Natural killer cell (primary cell): ENCODE results near the gene LZTFL1. TPM values are rescaled to one million over a fixed set of nuclear protein-coding genes. Genes with fewer than 3 reads are reported as not detected.

ENCODE experiments used
- ATAC-seq, 3 donors: fragments of 150-1000 bp in 2 of 3; fragments of 200-7000 bp in 1 of 3; cut with Tn5 transposase; 1 replicate in 1 of 3; 2 replicates in 2 of 3; pipeline ENCODE4 v1.10.0; 2021; ENCODE audit warnings: mild to moderate bottlenecking in 2 of 3, moderate library complexity in 2 of 3
- DNase-seq, 2 donors: peaks; one replicate each; pipeline versions ENCODE4 v3.0.0 to v3.0.0-alpha.2; 2013 to 2021; ENCODE audit warnings: mixed read lengths in 1 of 2
- H3K27ac ChIP-seq: one replicate; pipeline ENCODE4 v1.5.1; 2013; ENCODE audit warnings: mild to moderate bottlenecking, low read length
- H3K27me3 ChIP-seq: one replicate; pipeline ENCODE4 v1.6.1; 2013; ENCODE audit warnings: low read length; ENCODE audit not compliant: control insufficient read depth, insufficient read depth
- H3K36me3 ChIP-seq: one replicate; pipeline ENCODE4 v1.6.1; 2013; ENCODE audit warnings: low read length; ENCODE audit not compliant: control insufficient read depth, insufficient read depth
- H3K4me1 ChIP-seq: one replicate; pipeline ENCODE4 v1.6.1; 2013; ENCODE audit warnings: low read length; ENCODE audit not compliant: control insufficient read depth, insufficient read depth
- H3K4me3 ChIP-seq: one replicate; pipeline ENCODE4 v1.5.1; 2013; ENCODE audit warnings: low read length
- H3K9me3 ChIP-seq: one replicate; pipeline ENCODE4 v1.6.1; 2013; ENCODE audit warnings: low read length; ENCODE audit not compliant: control insufficient read depth, insufficient read depth
- H3K27ac Mint-ChIP-seq, 2 donors: one replicate each; pipeline ENCODE4 v1.8.0; 2022; ENCODE audit warnings: mild to moderate bottlenecking in 2 of 2, mixed read lengths in 2 of 2, moderate library complexity in 1 of 2
- H3K27me3 Mint-ChIP-seq, 2 donors: one replicate each; pipeline ENCODE4 v1.8.0; 2022; ENCODE audit warnings: low read depth in 2 of 2, mixed read lengths in 2 of 2
- H3K36me3 Mint-ChIP-seq: one replicate; pipeline ENCODE4 v1.8.0; 2022; ENCODE audit warnings: mixed read lengths
- H3K4me1 Mint-ChIP-seq, 2 donors: one replicate each; pipeline ENCODE4 v1.8.0; 2022; ENCODE audit warnings: mixed read lengths in 2 of 2
- H3K4me3 Mint-ChIP-seq: one replicate; pipeline ENCODE4 v1.8.0; 2022; ENCODE audit warnings: mild to moderate bottlenecking, moderate library complexity, mixed read lengths
- H3K9me3 Mint-ChIP-seq, 2 donors: one replicate each; pipeline ENCODE4 v1.8.0; 2022; ENCODE audit warnings: mixed read lengths in 2 of 2
- WGBS: methylation state at CpG from one replicate; pipeline ENCODE4 v1.1.7; 2013; ENCODE audit warnings: missing lambda C conversion rate; ENCODE audit not compliant: insufficient coverage; 5-methylcytosine and 5-hydroxymethylcytosine counted together
- intact Hi-C: fragments of 100-400 bp; cut with micrococcal nuclease; formaldehyde crosslinking; loops from one replicate; pipeline ENCODE4 v1.14.2; 2022
- total RNA-seq, 4 donors: library from RNA; stranded (reverse); fragments of 120-200 nt in 1 of 4; gene quantifications; one replicate each; pipeline versions ENCODE4 v1.2.3 to v1.2.4, GENCODE V29; 2013 to 2022
- TF ChIP-seq, protein P1 (sequence below): fragments of 200-600 bp; IDR thresholded peaks from one replicate; pipeline ENCODE4 v1.8.0; 2022; ENCODE audit warnings: antibody characterized with exemption

Gene LZTFL1, protein sequence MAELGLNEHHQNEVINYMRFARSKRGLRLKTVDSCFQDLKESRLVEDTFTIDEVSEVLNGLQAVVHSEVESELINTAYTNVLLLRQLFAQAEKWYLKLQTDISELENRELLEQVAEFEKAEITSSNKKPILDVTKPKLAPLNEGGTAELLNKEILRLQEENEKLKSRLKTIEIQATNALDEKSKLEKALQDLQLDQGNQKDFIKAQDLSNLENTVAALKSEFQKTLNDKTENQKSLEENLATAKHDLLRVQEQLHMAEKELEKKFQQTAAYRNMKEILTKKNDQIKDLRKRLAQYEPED
- 10 to 100 TPM; 16.4 to 19.8 (median 17.2) TPM for total RNA-seq
- 24.8 TPM for total RNA-seq (2013)

DNA sequence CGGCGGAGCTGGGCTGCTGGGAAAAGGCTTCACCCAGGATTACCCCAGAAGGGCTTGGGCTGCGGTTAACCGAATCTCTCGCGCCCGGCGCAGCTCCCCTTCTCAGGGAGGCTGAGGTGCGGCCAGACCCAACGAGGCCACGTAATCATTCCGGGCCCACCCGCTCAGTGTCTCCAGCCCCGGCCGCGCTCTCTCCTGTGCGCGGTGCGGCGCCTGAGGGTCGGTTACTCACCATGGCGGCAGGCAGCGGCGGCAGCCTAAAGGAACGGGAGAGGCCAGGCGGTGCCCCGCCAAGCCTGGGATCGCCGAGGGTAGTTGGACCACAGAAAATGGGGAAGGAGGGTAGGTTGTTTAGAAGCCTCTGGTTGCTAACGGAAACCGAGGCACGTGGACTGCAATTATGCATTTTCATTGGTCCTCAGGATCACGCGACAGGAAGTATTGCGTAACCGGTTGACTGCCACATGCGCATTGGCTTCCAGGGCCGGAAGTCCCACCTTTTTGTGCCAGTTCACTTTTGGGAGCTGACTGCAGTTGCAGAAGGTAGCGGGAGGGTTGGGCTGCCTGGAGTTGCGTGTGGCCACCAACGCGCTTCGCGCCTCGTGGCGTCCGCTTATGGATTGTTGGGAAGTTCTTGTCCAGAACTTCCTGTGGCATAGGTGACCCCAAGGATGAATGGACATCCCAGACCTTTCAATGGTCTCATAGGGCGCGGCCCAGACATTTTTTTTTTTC is at the start of gene LZTFL1:
Gene LZTFL1 (minus strand): TSS at position 363 of the 735 bp plus-strand sequence. CDS start 128 bp downstream, at position 235.
- peak; percentile 85 to 97 for DNase-seq
- Mint-ChIP-seq H3K4me3 (peak within 1 kb of the TSS; percentile 96), H3K27ac (peak within 1 kb of the TSS; percentile 93 to 97), H3K36me3 (no peaks in the 10 kb centered on the region), H3K4me1 (peaks cover 22 to 38% of the 10 kb centered on the region in 2 donors), H3K27me3 (no peaks in the 10 kb centered on the region), H3K9me3 (no peaks in the 10 kb centered on the region)
- peaks cover 15% of the 10 kb centered on the region for H3K4me1 ChIP-seq
- no peaks in the 10 kb centered on the region for H3K9me3 ChIP-seq
- H3K27ac ChIP-seq: peak within 1 kb of the TSS; percentile 81
- H3K4me3 ChIP-seq: peak within 1 kb of the TSS; percentile 77
- peak; percentile 82 to 91 (median 86) for ATAC-seq
- TF ChIP-seq, protein P1, sequence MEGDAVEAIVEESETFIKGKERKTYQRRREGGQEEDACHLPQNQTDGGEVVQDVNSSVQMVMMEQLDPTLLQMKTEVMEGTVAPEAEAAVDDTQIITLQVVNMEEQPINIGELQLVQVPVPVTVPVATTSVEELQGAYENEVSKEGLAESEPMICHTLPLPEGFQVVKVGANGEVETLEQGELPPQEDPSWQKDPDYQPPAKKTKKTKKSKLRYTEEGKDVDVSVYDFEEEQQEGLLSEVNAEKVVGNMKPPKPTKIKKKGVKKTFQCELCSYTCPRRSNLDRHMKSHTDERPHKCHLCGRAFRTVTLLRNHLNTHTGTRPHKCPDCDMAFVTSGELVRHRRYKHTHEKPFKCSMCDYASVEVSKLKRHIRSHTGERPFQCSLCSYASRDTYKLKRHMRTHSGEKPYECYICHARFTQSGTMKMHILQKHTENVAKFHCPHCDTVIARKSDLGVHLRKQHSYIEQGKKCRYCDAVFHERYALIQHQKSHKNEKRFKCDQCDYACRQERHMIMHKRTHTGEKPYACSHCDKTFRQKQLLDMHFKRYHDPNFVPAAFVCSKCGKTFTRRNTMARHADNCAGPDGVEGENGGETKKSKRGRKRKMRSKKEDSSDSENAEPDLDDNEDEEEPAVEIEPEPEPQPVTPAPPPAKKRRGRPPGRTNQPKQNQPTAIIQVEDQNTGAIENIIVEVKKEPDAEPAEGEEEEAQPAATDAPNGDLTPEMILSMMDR: peak; percentile 5
- 4% methylated on average over 49 of the region's 49 CpGs for WGBS
- no peaks in the 10 kb centered on the region for H3K36me3 ChIP-seq
- intact Hi-C loops: loop anchor here (1.0 to 10.0 kb wide), 2 partner anchors 87 to 147 kb away; no protein-coding TSS in a partner anchor
- H3K27me3 ChIP-seq: no peaks in the 10 kb centered on the region

DNA sequence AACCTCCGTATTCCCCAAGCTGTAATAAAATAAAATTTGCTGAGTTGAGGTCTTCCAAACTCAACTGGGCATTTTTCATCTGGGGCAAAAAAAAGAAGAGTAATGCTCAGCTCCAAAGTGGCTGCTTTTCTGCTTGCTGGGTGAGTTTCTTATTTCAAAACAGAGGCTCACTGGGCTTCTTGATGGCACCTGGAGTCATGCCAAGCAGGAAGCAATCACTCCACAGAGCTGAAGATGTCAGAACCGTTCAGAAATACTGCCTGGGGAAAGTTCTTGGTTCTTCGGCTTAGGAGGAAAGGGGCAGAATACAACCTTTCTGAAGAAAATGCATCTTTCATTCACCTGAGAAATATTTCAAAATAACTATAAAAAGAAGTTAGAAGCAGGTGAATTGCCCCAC is 48.5 kb upstream of the LZTFL1 start:
- H3K4me3 Mint-ChIP-seq: no peak overlapping the region
- ATAC-seq: no peak
- H3K27me3 ChIP-seq: no peaks in the 10 kb centered on the region
- no peaks in the 10 kb centered on the region for H3K9me3 ChIP-seq
- H3K27ac ChIP-seq: no peak overlapping the region
- WGBS: 48% methylated on average over 2 of the region's 3 CpGs
- H3K27me3 Mint-ChIP-seq: peaks cover 7 to 22% of the 10 kb centered on the region in 2 donors
- peaks cover 27 to 50% of the 10 kb centered on the region in 2 donors for H3K4me1 Mint-ChIP-seq
- no peaks in the 10 kb centered on the region for H3K9me3 Mint-ChIP-seq
- DNase-seq: peak in 1 of 2 donors; percentile 71
- TF ChIP-seq, protein P1: no peak
- peak overlapping the region in 1 of 2 donors; percentile 7 for H3K27ac Mint-ChIP-seq
- H3K36me3 ChIP-seq: no peaks in the 10 kb centered on the region
- no peak overlapping the region for H3K4me3 ChIP-seq
- intact Hi-C loops: no loop called here
- H3K4me1 ChIP-seq: peaks cover 2% of the 10 kb centered on the region
- no peaks in the 10 kb centered on the region for H3K36me3 Mint-ChIP-seq

DNA sequence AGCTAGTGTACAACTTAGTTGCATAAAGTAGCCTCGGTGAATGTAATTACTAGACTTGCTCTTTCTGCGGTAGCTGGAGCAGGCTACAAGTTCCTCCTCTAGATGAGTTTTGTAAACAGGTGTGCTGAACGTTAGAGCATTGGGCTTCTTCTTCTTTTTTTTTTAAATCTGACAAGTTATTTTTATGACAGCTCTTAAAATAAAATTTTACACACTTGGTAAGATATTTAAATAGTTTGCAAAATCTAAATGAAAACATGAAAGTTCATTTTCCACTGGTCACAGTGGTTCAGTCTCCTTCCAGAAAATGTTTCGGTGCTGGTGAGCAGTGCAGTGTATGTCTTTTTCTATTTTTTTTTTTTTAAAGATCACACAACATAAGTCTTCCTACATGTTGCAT is 47.4 kb upstream of the LZTFL1 start:
- no peak for ATAC-seq
- WGBS: 40% methylated on average over 3 of the region's 4 CpGs
- TF ChIP-seq, protein P1: no peak
- Histone ChIP-seq H3K4me3 (no peak overlapping the region), H3K27ac (no peak overlapping the region), H3K36me3 (no peaks in the 10 kb centered on the region), H3K9me3 (no peaks in the 10 kb centered on the region), H3K4me1 (peaks cover 2% of the 10 kb centered on the region), H3K27me3 (peaks cover 8% of the 10 kb centered on the region)
- DNase-seq: no peak
- H3K27ac Mint-ChIP-seq: no peak overlapping the region
- intact Hi-C loops: no loop called here
- no peak overlapping the region for H3K4me3 Mint-ChIP-seq
- peaks cover 27 to 46% of the 10 kb centered on the region in 2 donors for H3K4me1 Mint-ChIP-seq
- no peaks in the 10 kb centered on the region for H3K36me3 Mint-ChIP-seq
- no peaks in the 10 kb centered on the region for H3K9me3 Mint-ChIP-seq
- H3K27me3 Mint-ChIP-seq: peaks cover 9 to 31% of the 10 kb centered on the region in 2 donors
